Peyer's patch (tissue), 4 donors: ENCODE data around the gene SLC25A26. TPM values are rescaled to one million over a fixed set of nuclear protein-coding genes. Genes with fewer than 3 reads are reported as not detected.

Source experiments
- DNase-seq, 3 donors: peaks; one replicate each; pipeline ENCODE4 v3.0.0-alpha.2; 2017 to 2019
- H3K27ac ChIP-seq, 4 donors: fragments of 200-600 bp; sonication (generic); one replicate each; pipeline ENCODE4 v1.5.1; 2016 to 2019
- H3K27me3 ChIP-seq, 2 donors: fragments of 200-600 bp; sonication (generic); one replicate each; pipeline ENCODE4 v1.5.1; 2019
- H3K36me3 ChIP-seq, 3 donors: fragments of 200-600 bp; sonication (generic); one replicate each; pipeline ENCODE4 v1.5.1; 2016 to 2019
- H3K4me1 ChIP-seq, 4 donors: fragments of 200-600 bp; sonication (generic); one replicate each; pipeline ENCODE4 v1.5.1; 2016 to 2019
- H3K4me3 ChIP-seq, 4 donors: fragments of 200-600 bp; sonication (generic); 1 replicate in 3 of 4; 2 replicates in 1 of 4; pipeline ENCODE4 v1.5.1; 2016 to 2019; ENCODE audit warnings: mild to moderate bottlenecking in 1 of 4
- H3K9me3 ChIP-seq, 4 donors: fragments of 200-600 bp; sonication (generic); one replicate each; pipeline ENCODE4 v1.5.1; 2016 to 2019; ENCODE audit warnings: mild to moderate bottlenecking in 1 of 4
- POLR2A ChIP-seq, 2 donors: fragments of 450-650 bp; IDR thresholded peaks; one replicate each; pipeline ENCODE4 v1.5.1; 2017; ENCODE audit warnings: antibody characterized with exemption in 2 of 2, mild to moderate bottlenecking in 2 of 2, moderate library complexity in 2 of 2
- total RNA-seq, 4 donors: library from RNA; depleted of rRNA; stranded (reverse); fragments of >200 nt; gene quantifications; one replicate each; pipeline ENCODE4 v1.1.0, GENCODE V29; 2016
- TF ChIP-seq, protein P1 (sequence below), 6 experiments: fragments of 450-650 bp in 4 of 6; fragments of 200-600 bp in 2 of 6; sonication (generic) in 1 of 6; IDR thresholded peaks; one replicate each; pipeline ENCODE4 v1.5.1; 2017 to 2019; ENCODE audit warnings: antibody characterized with exemption in 6 of 6, mild to moderate bottlenecking in 3 of 6, moderate library complexity in 1 of 6

The SLC25A26 gene
- total RNA-seq, 4 donors from 2014 or later, result 11.9 to 28.9 (median 17.7) TPM

DNA sequence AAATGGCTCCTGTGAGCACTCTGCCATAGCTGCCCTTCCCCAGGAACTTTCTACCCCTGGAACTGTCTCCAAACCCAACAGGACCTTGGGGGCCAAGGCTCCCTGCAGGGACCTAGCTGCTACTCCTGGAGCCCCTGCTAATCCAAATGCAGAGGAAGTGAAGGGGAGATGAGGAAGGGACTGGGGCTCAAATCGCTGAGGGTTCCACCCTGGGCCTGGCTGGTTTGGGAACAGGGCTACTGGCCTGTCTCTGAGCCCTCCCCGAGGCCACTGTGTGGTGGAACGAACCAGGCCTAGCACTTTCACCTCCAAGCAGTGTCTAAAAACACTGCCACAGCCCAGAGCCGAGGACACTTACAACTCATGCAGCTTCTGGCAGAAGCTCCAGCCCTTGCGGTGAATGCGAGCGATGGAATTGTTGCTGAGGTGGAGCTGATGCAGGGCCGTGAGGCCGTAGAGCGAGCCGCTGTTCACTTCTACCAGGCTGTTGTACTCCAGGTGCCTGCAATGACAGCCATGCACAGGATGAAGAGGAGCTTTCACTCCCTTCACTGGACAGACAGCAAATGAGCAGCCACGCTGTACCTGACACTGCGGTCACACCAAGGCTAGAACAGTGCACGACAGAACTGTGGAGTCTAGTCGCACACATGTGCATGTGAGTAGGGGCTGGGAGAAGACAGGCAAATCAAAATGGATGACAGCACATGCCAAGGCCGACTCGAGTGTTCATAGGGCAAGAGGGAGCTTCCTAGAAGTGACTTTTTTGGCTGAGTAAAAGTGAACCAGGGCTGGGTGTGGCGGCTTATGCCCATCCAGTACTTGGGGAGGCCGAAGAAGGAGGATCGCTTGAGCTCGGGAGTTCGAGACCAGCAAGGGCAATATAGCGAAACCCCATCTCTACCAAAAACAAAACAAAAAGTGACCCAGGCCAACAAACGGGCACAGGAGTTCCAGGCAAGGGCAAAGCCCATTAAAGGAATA, 189.3 kb downstream of the SLC25A26 start:
- H3K4me3 ChIP-seq, result no peak overlapping the region
- peak in 2 of 3 donors; percentile 35 to 37 for DNase-seq
- no peaks in the 10 kb centered on the region for H3K9me3 ChIP-seq
- peaks cover 0 to 17% (median 0%) of the 10 kb centered on the region in 4 donors for H3K4me1 ChIP-seq
- TF ChIP-seq POLR2A (IDR thresholded peaks at IDR 0.05), result no peak
- TF ChIP-seq, protein P1, sequence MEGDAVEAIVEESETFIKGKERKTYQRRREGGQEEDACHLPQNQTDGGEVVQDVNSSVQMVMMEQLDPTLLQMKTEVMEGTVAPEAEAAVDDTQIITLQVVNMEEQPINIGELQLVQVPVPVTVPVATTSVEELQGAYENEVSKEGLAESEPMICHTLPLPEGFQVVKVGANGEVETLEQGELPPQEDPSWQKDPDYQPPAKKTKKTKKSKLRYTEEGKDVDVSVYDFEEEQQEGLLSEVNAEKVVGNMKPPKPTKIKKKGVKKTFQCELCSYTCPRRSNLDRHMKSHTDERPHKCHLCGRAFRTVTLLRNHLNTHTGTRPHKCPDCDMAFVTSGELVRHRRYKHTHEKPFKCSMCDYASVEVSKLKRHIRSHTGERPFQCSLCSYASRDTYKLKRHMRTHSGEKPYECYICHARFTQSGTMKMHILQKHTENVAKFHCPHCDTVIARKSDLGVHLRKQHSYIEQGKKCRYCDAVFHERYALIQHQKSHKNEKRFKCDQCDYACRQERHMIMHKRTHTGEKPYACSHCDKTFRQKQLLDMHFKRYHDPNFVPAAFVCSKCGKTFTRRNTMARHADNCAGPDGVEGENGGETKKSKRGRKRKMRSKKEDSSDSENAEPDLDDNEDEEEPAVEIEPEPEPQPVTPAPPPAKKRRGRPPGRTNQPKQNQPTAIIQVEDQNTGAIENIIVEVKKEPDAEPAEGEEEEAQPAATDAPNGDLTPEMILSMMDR (IDR thresholded peaks at IDR 0.05), result no peak
- H3K27me3 ChIP-seq, result no peaks in the 10 kb centered on the region
- peak overlapping the region in 1 of 4 donors; percentile 10 for H3K27ac ChIP-seq
- peaks cover 0 to 63% (median 2%) of the 10 kb centered on the region in 3 donors for H3K36me3 ChIP-seq

DNA sequence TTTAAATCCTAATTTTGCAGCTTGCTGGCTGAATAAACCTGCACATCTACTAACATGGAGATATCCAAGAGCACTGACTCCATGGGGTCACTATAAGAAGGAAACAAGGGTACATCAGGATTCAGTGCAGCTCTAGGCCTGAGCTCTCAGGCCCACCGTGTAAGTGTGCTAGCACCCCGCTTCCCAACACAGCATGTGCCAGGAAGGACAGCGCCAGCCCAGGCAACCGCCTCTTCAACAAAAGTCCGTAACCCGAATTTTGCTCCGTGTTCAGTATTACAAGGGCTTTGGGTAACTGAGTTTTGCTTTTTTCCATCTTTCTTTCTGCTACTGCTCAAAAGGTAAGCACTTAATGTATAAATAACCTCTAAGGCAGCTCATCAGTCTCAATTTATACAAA, 190.2 kb downstream of the SLC25A26 start:
- Histone ChIP-seq H3K4me1 (peaks cover 0 to 14% (median 0%) of the 10 kb centered on the region in 4 donors), H3K27ac (peak overlapping the region in 1 of 4 donors; percentile 10), H3K4me3 (no peak overlapping the region), H3K36me3 (peaks cover 0 to 60% (median 2%) of the 10 kb centered on the region in 3 donors), H3K27me3 (no peaks in the 10 kb centered on the region), H3K9me3 (no peaks in the 10 kb centered on the region)
- TF ChIP-seq, protein P1 (IDR thresholded peaks at IDR 0.05), result no peak
- no peak for TF ChIP-seq POLR2A (IDR thresholded peaks at IDR 0.05)
- DNase-seq, result peak in 1 of 3 donors; percentile 18

DNA sequence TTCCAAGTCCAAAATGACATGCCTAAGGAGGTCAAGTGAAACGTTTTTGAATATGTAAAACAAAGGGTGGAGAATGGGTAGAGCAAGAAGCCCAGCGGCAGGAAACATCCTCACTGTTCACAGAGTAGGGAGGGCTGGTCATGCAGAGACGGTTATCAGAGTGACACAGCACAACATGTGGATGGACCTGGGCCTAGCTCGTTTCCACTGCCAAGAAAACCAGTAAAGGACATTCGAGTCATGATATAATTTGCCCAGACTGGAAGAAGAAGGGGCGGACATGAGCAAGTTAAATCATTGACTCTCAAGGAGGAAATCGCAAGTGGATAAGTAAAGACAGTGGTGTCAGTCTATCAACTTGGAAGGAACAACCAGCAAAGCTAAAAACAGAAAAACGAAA, 190.7 kb downstream of the SLC25A26 start:
- no peak for TF ChIP-seq POLR2A (IDR thresholded peaks at IDR 0.05)
- TF ChIP-seq, protein P1 (IDR thresholded peaks at IDR 0.05), result no peak
- H3K27ac ChIP-seq, result peak overlapping the region in 1 of 4 donors; percentile 10
- H3K36me3 ChIP-seq, result peaks cover 0 to 58% (median 2%) of the 10 kb centered on the region in 3 donors

DNA sequence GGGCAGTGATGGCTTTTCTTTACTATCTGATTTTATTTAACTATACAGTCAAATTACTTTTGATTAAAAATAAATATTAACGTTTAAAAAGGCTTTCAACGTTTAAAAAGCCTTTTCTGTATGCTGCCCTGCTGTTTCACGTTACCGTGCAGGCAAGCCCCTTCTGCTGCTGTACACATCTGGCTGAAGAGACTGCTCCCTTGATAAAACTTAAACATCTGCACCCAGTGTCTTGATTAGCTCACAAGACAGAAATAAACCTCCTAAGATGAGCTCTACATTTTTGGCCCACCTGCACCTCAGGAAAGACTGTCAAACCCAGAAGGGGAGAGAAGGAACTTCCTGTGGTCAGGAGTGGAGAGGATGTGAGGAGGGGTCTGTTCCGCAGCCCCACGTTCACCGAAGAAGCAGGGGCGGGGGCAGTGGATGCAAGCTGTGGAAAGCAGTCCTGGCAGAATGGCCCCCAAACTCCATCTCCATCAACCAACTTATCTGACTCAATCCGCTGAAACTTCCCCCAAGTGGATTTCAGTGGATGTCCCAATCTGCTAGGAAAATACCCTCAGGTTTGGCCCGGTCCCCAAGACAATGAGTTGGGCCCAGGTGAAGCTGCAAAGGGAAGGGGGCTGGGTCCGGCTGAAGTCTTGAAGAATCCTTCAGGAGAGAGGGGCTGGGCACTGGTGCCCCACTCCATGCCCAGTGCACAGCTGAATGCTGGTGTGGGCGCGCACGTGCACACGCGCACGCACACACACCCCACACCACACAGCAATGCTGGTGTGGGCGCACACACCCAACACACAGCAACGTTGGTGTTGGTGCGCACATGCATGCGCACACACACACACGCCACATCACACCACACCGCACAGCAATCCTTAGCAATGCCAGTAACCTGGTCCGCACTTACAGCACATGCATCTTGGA, 191.4 kb downstream of the SLC25A26 start:
- TF ChIP-seq POLR2A (IDR thresholded peaks at IDR 0.05), result no peak
- TF ChIP-seq, protein P1 (IDR thresholded peaks at IDR 0.05), result no peak
- Histone ChIP-seq H3K9me3 (no peaks in the 10 kb centered on the region), H3K4me1 (peaks cover 0 to 18% (median 0%) of the 10 kb centered on the region in 4 donors), H3K36me3 (peaks cover 0 to 51% (median 2%) of the 10 kb centered on the region in 3 donors), H3K27me3 (no peaks in the 10 kb centered on the region), H3K4me3 (no peak overlapping the region), H3K27ac (no peak overlapping the region)
- peak in 1 of 3 donors; percentile 14 for DNase-seq

More for the DNA sequence above, 190.7 kb downstream of the SLC25A26 start:
- no peaks in the 10 kb centered on the region for H3K9me3 ChIP-seq
- peak in 1 of 3 donors; percentile 28 for DNase-seq
- H3K4me3 ChIP-seq, result no peak overlapping the region
- peaks cover 0 to 11% (median 0%) of the 10 kb centered on the region in 4 donors for H3K4me1 ChIP-seq
- no peaks in the 10 kb centered on the region for H3K27me3 ChIP-seq

DNA sequence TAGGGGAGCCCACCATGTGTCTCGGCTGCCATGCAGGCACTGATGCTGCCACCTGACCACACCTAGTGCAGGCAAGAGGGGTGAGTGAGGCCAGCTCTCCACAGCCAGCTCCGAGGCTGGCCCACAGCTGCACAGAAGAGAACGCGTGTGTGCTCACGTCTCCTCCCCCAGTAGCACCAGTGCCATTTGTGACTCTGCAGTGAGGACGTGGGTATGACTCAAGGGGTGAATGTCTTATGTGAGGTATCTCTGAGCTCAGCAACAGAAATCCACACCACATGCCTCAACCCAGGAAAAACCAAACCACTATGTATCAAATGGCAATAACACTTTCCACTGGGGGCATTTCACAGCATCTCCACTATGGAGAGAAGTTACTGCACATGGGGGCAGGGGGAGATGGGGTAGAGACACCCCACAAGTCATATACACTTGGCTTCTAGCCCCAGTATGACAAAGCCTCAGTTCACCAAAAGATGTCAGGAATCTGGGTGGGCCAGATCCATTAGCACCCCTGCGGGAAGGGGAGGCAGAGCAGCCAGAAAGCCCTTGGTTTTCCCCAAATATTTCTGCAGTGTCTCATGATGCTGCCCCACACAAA, 192.4 kb downstream of the SLC25A26 start:
- peaks cover 0 to 51% (median 2%) of the 10 kb centered on the region in 3 donors for H3K36me3 ChIP-seq

More for the DNA sequence above, 192.4 kb downstream of the SLC25A26 start:
- H3K9me3 ChIP-seq, result no peaks in the 10 kb centered on the region
- H3K4me1 ChIP-seq, result peaks cover 0 to 15% (median 0%) of the 10 kb centered on the region in 4 donors
- no peaks in the 10 kb centered on the region for H3K27me3 ChIP-seq
- no peak overlapping the region for H3K4me3 ChIP-seq
- TF ChIP-seq, protein P1 (IDR thresholded peaks at IDR 0.05), result no peak
- TF ChIP-seq POLR2A (IDR thresholded peaks at IDR 0.05), result no peak
- DNase-seq, result peak in 1 of 3 donors; percentile 33
- H3K27ac ChIP-seq, result peak overlapping the region in 1 of 4 donors; percentile 2
